Heart right ventricle (tissue), 16 donors: Measurements from ENCODE around the gene RFX2. TPM values are rescaled to one million over a fixed set of nuclear protein-coding genes. Genes with fewer than 3 reads are reported as not detected.

Experiments
- ATAC-seq, 8 donors: fragments of 200-7000 bp; cut with Tn5 transposase; one replicate each; pipeline ENCODE4 v1.9.1; 2020; ENCODE audit warnings: mild to moderate bottlenecking in 8 of 8, moderate library complexity in 8 of 8, moderate number of reproducible peaks in 1 of 8
- DNase-seq, 2 donors: peaks; one replicate each; pipeline ENCODE4 v3.0.0-alpha.2; 2020
- H3K27ac ChIP-seq, 10 donors: fragments of 200-600 bp; sonication (generic) in 2 of 10; one replicate each; pipeline versions ENCODE4 v1.5.0 to v1.8.0; 2020 to 2022; ENCODE audit warnings: mild to moderate bottlenecking in 3 of 10
- H3K27me3 ChIP-seq, 7 donors: fragments of 200-600 bp; one replicate each; pipeline ENCODE4 v1.8.0; 2021 to 2022; ENCODE audit warnings: mild to moderate bottlenecking in 2 of 7
- H3K36me3 ChIP-seq, 9 donors: fragments of 200-600 bp; sonication (generic) in 1 of 9; one replicate each; pipeline versions ENCODE4 v1.5.0 to v1.8.0; 2020 to 2022; ENCODE audit warnings: mild to moderate bottlenecking in 2 of 9
- H3K4me1 ChIP-seq, 9 donors: fragments of 200-600 bp; sonication (generic) in 1 of 9; one replicate each; pipeline versions ENCODE4 v1.5.0 to v1.8.0; 2020 to 2022; ENCODE audit warnings: mild to moderate bottlenecking in 4 of 9
- H3K4me3 ChIP-seq, 10 donors: fragments of 200-600 bp; sonication (generic) in 2 of 10; one replicate each; pipeline versions ENCODE4 v1.5.0 to v1.8.0; 2020 to 2022; ENCODE audit warnings: mild to moderate bottlenecking in 7 of 10, moderate library complexity in 2 of 10
- H3K9me3 ChIP-seq, 11 donors: fragments of 200-600 bp in 10 of 11; sonication (generic) in 2 of 11; one replicate each; pipeline versions ENCODE4 v1.5.0 to v1.8.0; 2013 to 2022; ENCODE audit warnings: mild to moderate bottlenecking in 2 of 11, control low read depth in 1 of 11, moderate library complexity in 1 of 11
- WGBS, 2 donors: extraction: QIAGEN DNeasy Blood & Tissue Kit; methylation state at CpG; one replicate each; pipeline ENCODE4 v1.1.7; 2013; ENCODE audit warnings: inconsistent platforms in 1 of 2; 5-methylcytosine and 5-hydroxymethylcytosine counted together
- intact Hi-C, 10 donors: fragments of 100-400 bp; cut with DNase I; formaldehyde crosslinking; loops; one replicate each; pipeline versions ENCODE4 v1.11.1 to v1.14.2; 2022
- polyA plus RNA-seq, 2 donors: library from polyadenylated mRNA; stranded (reverse); fragments of 200-250 nt; gene quantifications; one replicate each; pipeline ENCODE4 v1.2.3, GENCODE V29; 2013
- total RNA-seq, 10 donors: library from RNA; stranded (reverse); fragmentation: NEBNext Ultra II Directional in 3 of 10; extraction: Animal tissue kit (Norgen Biotek cat#: 25700) in 3 of 10; gene quantifications; one replicate each; pipeline versions ENCODE4 v1.2.1 to v1.2.4, GENCODE V29; 2021 to 2023
- TF ChIP-seq, protein P1 (sequence below), 9 donors: fragments of 200-600 bp; sonication (generic) in 2 of 9; IDR thresholded peaks; one replicate each; pipeline versions ENCODE4 v1.5.0 to v1.8.0; 2021 to 2022; ENCODE audit warnings: antibody characterized with exemption in 9 of 9, mild to moderate bottlenecking in 5 of 9, moderate library complexity in 1 of 9
- donor health status: Arrhythmogenic right ventricular cardiomyopathy.
- donor health status: ischemic (EF 13 %, LVEDD 7.1; RV severe dilation, severe dysfunction).
- donor health status: healthy with polysubstance abuse.
- donor health status: DM: no; HTN: yes; CAD: no.
- donor health status: DM: no; HTN: no; CAD: no.
- donor health status: ischemic (EF 25% LVEDD 6.9; RV normal size, moderate dysfunction).
- donor health status: ischemic (EF 25% LVEDD 5.7; RV mildly dilated, moderate dysfunction).
- donor health status: healthy.
- donor health status: DM: yes; HTN: yes; CAD: no.
- donor health status: Ischemic cardiomyopathy.
- donor health status: ischemic (EF 35%, LVEDD 5.7; RV mildly dilated, moderate dysfunction).
- donor health status: nonischemic (EF 11% LVEDD 7.7; RV severe dilation, severe dysfunction).
- donor health status: DM: yes; HTN: yes; CAD: no.
- donor health status: PGD.
- donor health status: ischemic (EF 29% LVEDD 5.4; RV normal size, mild dysfunction).
- donor health status: nonischemic (EF 23%, LVEDD 6.1; RV moderate dilation, normal function).

The RFX2 gene
- total and polyA plus RNA-seq, 12 donors, result 4.2 to 17.4 (median 5.2) TPM

DNA sequence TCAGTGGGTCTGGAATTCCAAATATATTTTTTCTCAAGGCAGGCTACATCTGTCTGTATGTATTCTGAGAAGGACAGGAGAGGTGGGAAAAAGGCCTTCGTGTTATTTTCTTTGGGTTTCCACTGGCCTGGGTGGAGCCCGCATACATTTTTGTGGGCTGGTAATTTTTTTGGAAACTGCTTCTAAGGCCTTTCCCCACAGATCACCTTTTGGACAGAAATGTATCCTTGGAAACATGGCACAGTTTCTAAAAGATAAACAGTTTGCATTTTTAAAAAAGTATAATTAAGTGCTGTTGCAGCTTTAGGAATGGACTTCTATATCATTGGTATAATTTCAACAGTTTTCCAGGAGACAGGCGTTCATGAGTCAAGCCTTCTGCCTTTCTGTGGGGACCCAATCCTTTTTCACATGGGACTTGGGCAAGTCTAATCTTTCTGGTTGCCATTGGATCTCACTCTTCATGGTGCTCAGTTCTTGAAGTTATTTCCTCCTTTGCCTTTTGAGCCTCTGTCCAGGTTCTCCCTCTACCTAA lies 8.9 kb downstream of the RFX2 start:
- no peak for ATAC-seq
- intact Hi-C loops, result loop anchor here in 3 of 10 donors (5.0 kb wide), 2 partner anchors 39 to 44 kb away; no protein-coding TSS in a partner anchor
- H3K4me3 ChIP-seq, result no peak overlapping the region

DNA sequence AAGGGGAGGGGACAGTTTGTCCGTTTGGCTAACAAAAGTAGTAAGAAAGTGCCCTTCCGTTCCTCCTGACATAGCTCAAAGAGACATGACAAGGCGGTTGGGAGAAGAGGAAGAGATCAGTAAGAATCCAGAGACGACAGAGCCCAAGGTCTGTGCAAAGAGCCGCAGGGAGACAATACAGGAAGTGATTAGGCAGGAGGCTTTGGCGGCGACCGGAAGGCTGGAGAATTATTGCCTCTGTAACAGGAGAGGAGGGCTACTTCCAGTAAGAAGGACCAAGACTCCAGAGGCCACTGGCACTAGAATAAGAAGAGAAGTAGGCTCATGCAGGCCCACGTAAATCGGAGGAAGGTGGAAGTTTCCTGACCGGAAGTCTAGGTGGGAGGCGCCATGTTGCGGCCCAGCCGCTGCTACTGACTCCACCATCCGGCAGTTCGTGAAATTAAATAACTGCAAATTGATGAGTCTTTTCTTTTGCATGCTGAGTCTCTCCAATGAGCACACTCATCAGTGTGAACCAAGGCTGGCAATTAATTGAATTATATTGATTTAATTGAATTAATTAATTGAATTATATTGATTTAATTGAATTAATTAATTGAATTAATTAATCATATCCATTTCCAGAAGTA lies 9.9 kb downstream of the RFX2 start:
- intact Hi-C loops, result loop anchor here in 3 of 10 donors (5.0 kb wide), 2 partner anchors 38 to 43 kb away; no protein-coding TSS in a partner anchor
- Histone ChIP-seq H3K27me3 (no peaks in the 10 kb centered on the region), H3K36me3 (no peaks in the 10 kb centered on the region), H3K9me3 (no peaks in the 10 kb centered on the region), H3K4me1 (peaks cover 5 to 81% (median 57%) of the 10 kb centered on the region in 9 donors), H3K27ac (peak overlapping the region; percentile 11 to 91 (median 67)), H3K4me3 (peak overlapping the region in 7 of 10 donors; percentile 14 to 45 (median 22))
- ATAC-seq, result peak in 6 of 8 donors; percentile 18 to 47 (median 34)
- TF ChIP-seq, protein P1, sequence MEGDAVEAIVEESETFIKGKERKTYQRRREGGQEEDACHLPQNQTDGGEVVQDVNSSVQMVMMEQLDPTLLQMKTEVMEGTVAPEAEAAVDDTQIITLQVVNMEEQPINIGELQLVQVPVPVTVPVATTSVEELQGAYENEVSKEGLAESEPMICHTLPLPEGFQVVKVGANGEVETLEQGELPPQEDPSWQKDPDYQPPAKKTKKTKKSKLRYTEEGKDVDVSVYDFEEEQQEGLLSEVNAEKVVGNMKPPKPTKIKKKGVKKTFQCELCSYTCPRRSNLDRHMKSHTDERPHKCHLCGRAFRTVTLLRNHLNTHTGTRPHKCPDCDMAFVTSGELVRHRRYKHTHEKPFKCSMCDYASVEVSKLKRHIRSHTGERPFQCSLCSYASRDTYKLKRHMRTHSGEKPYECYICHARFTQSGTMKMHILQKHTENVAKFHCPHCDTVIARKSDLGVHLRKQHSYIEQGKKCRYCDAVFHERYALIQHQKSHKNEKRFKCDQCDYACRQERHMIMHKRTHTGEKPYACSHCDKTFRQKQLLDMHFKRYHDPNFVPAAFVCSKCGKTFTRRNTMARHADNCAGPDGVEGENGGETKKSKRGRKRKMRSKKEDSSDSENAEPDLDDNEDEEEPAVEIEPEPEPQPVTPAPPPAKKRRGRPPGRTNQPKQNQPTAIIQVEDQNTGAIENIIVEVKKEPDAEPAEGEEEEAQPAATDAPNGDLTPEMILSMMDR (IDR thresholded peaks at IDR 0.05), result peak in 5 of 9 donors; percentile 18 to 54 (median 30)
- DNase-seq, result peak in 1 of 2 donors; percentile 16
- WGBS, 2 donors, result 58 to 68% methylated on average over 16 of the region's 16 CpGs

More for the DNA sequence above, 8.9 kb downstream of the RFX2 start:
- Histone ChIP-seq H3K4me1 (peaks cover 5 to 74% (median 59%) of the 10 kb centered on the region in 9 donors), H3K36me3 (no peaks in the 10 kb centered on the region), H3K27ac (peak overlapping the region in 4 of 10 donors; percentile 5 to 91 (median 40)), H3K9me3 (no peaks in the 10 kb centered on the region), H3K27me3 (no peaks in the 10 kb centered on the region)
- TF ChIP-seq, protein P1 (IDR thresholded peaks at IDR 0.05), result no peak
- DNase-seq, result no peak
- 93 to 96% methylated on average over 3 of the region's 3 CpGs for WGBS, 2 donors

DNA sequence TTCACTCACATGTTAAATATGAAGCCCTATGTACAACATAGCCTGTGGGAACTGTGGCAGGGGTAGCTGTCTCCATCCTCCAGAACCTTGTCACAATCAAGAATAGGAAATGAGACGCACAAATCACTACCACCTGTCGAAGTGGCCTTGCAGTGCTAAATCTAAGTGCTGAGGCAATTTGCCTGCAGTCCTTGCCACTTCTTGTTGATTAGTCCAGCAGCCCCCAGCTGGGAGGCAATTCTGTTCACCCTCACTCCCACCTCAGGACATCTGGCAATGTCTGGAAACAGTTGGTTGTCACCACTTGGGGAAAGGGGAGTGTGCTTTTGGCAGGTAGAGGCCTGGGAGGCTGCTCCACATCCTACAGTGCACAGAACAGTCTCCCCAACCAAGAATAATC lies 10.7 kb downstream of the RFX2 start:
- peak overlapping the region in 9 of 10 donors; percentile 51 to 91 (median 71) for H3K27ac ChIP-seq
- no peaks in the 10 kb centered on the region for H3K27me3 ChIP-seq
- DNase-seq (no peak), ATAC-seq (peak in 3 of 8 donors; percentile 18 to 63 (median 26))
- peaks cover 5 to 74% (median 51%) of the 10 kb centered on the region in 9 donors for H3K4me1 ChIP-seq
- H3K4me3 ChIP-seq, result no peak overlapping the region
- WGBS, 2 donors, result 44 to 58% methylated on average over 2 of the region's 2 CpGs
- H3K36me3 ChIP-seq, result no peaks in the 10 kb centered on the region
- TF ChIP-seq, protein P1 (IDR thresholded peaks at IDR 0.05), result no peak
- intact Hi-C loops, result loop anchor here in 2 of 10 donors (5.0 kb wide), 2 partner anchors 37 to 42 kb away; no protein-coding TSS in a partner anchor
- no peaks in the 10 kb centered on the region for H3K9me3 ChIP-seq

DNA sequence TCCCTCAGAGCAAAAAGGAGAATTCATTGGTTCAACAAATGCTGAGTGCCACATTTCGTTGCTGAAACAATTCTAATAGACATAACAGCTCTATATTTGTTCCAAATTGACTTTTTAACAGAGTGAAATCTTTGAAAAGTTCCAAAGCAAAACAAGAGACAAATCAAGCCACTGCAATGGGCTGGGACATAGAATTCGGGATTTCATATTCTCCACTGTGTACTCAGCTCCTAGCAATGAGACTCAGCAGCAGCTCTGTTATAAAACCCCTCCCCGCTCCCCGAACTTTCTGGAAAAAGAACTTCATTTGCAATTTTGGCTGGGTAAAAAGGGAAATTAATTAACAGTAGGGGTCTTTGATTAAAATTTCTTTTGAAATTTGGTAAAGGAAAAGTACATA lies 11.3 kb downstream of the RFX2 start:
- Histone ChIP-seq H3K27me3 (no peaks in the 10 kb centered on the region), H3K27ac (peak overlapping the region in 8 of 10 donors; percentile 1 to 91 (median 72)), H3K36me3 (no peaks in the 10 kb centered on the region), H3K9me3 (no peaks in the 10 kb centered on the region), H3K4me1 (peaks cover 5 to 69% (median 51%) of the 10 kb centered on the region in 9 donors), H3K4me3 (no peak overlapping the region)
- ATAC-seq, result no peak
- 74 to 75% methylated on average over 4 of the region's 4 CpGs for WGBS, 2 donors
- TF ChIP-seq, protein P1 (IDR thresholded peaks at IDR 0.05), result no peak
- no peak for DNase-seq
- intact Hi-C loops, result loop anchor here in 2 of 10 donors (5.0 kb wide), 2 partner anchors 37 to 42 kb away; no protein-coding TSS in a partner anchor
